Stomach (tissue), 9 donors: ENCODE measurements around the gene EML4. TPM values are rescaled to one million over a fixed set of nuclear protein-coding genes. Genes with fewer than 3 reads are reported as not detected.

Experiments used
- DNase-seq, 2 donors: peaks; one replicate each; pipeline versions ENCODE4 v3.0.0 to v3.0.0-alpha.2; 2013 to 2019
- H3K27ac ChIP-seq, 5 donors: fragments of 200-600 bp in 4 of 5; sonication (generic) in 4 of 5; one replicate each; pipeline ENCODE4 v1.5.1; 2013 to 2019; ENCODE audit warnings: mild to moderate bottlenecking in 1 of 5, moderate library complexity in 1 of 5
- H3K27me3 ChIP-seq, 3 donors: fragments of 200-600 bp; sonication (generic); one replicate each; pipeline ENCODE4 v1.5.1; 2017 to 2019; ENCODE audit warnings: mixed run types in 1 of 3
- H3K36me3 ChIP-seq, 4 donors: fragments of 200-600 bp; sonication (generic); 1 replicate in 3 of 4; 2 replicates in 1 of 4; pipeline ENCODE4 v1.5.1; 2016 to 2019
- H3K4me1 ChIP-seq, 4 donors: fragments of 200-600 bp; sonication (generic); one replicate each; pipeline ENCODE4 v1.5.1; 2016 to 2019
- H3K4me3 ChIP-seq, 4 donors: fragments of 200-600 bp; sonication (generic) in 3 of 4; one replicate each; pipeline ENCODE4 v1.5.1; 2016 to 2019; ENCODE audit warnings: mild to moderate bottlenecking in 1 of 4
- H3K9me3 ChIP-seq, 4 donors: fragments of 200-600 bp; sonication (generic); one replicate each; pipeline ENCODE4 v1.5.1; 2016 to 2019
- CTCF ChIP-seq, 7 experiments: fragments of 450-650 bp in 4 of 7; fragments of 200-600 bp in 3 of 7; sonication (generic) in 3 of 7; IDR thresholded peaks; one replicate each; pipeline ENCODE4 v1.5.1; 2016 to 2019; ENCODE audit warnings: antibody characterized with exemption in 7 of 7, control low read depth in 2 of 7, mild to moderate bottlenecking in 1 of 7
- EP300 ChIP-seq: sonication (generic); formaldehyde crosslinking; IDR thresholded peaks from one replicate; pipeline ENCODE4 v1.6.1; 2017; ENCODE audit warnings: antibody characterized with exemption
- POLR2A ChIP-seq, 4 donors: fragments of 450-650 bp; IDR thresholded peaks; one replicate each; pipeline ENCODE4 v1.6.1; 2016; ENCODE audit warnings: antibody characterized with exemption in 4 of 4, control low read depth in 2 of 4, mild to moderate bottlenecking in 1 of 4, moderate library complexity in 1 of 4
- POLR2AphosphoS5 ChIP-seq, 3 donors: sonication (generic); formaldehyde crosslinking; IDR thresholded peaks; one replicate each; pipeline ENCODE4 v1.6.1; 2016; ENCODE audit warnings: antibody characterized with exemption in 3 of 3
- WGBS, 5 donors: extraction: QIAGEN DNeasy Blood & Tissue Kit in 3 of 5; methylation state at CpG; one replicate each; pipeline versions ENCODE4 v1.1.5 to v1.1.7; 2013 to 2018; 5-methylcytosine and 5-hydroxymethylcytosine counted together
- intact Hi-C: fragments of 100-400 bp; cut with DNase I; formaldehyde crosslinking; loops from one replicate; pipeline ENCODE4 v1.15.1; 2023; ENCODE audit warnings: low total_unique reads
- polyA plus RNA-seq, 3 donors: library from polyadenylated mRNA; stranded (reverse); fragments of 200-250 nt; gene quantifications; one replicate each; pipeline ENCODE4 v1.2.3, GENCODE V29; 2013
- total RNA-seq, 5 donors: library from RNA; depleted of rRNA; stranded (reverse); fragments of >200 nt; gene quantifications; one replicate each; pipeline versions ENCODE4 v1.1.0 to v1.2.3, GENCODE V29; 2014 to 2016
- donor health status: healthy with polysubstance abuse.
- donor health status: Bipolar disorder and iron deficiency.
- donor health status: healthy.

The EML4 gene
- total and polyA plus RNA-seq, 8 donors, result 10.2 to 292 (median 28.6) TPM

- Histone ChIP-seq H3K27ac (no peak overlapping the region), H3K27me3 (no peaks in the 10 kb centered on the region), H3K4me1 (peaks cover 0 to 6% (median 2%) of the 10 kb centered on the region in 4 donors), H3K4me3 (no peak overlapping the region), H3K9me3 (no peaks in the 10 kb centered on the region), H3K36me3 (peaks cover 18 to 74% (median 54%) of the 10 kb centered on the region in 4 donors)
- 93 to 97% (median 95%) methylated on average over 3 of the region's 3 CpGs for WGBS, 5 donors
- no peak for TF ChIP-seq POLR2A (IDR thresholded peaks at IDR 0.05)
- no peak for TF ChIP-seq CTCF (IDR thresholded peaks at IDR 0.05)
- no peak for TF ChIP-seq POLR2AphosphoS5 (IDR thresholded peaks at IDR 0.05)
- no peak for TF ChIP-seq EP300
- intact Hi-C loops, result no loop called here
- DNase-seq, result no peak
These were observed 130.0 kb downstream of the EML4 start for GRCh38 chr2:42298996-42299754.

GRCh38 chr2:42300527-42300926, 131.4 kb downstream of the EML4 start:
- Histone ChIP-seq H3K27me3 (no peaks in the 10 kb centered on the region), H3K36me3 (peaks cover 26 to 75% (median 55%) of the 10 kb centered on the region in 4 donors), H3K4me3 (no peak overlapping the region), H3K4me1 (peaks cover 0 to 6% (median 2%) of the 10 kb centered on the region in 4 donors), H3K9me3 (no peaks in the 10 kb centered on the region), H3K27ac (no peak overlapping the region)
- TF ChIP-seq CTCF (IDR thresholded peaks at IDR 0.05) (no peak), EP300 (no peak), POLR2AphosphoS5 (IDR thresholded peaks at IDR 0.05) (no peak), POLR2A (IDR thresholded peaks at IDR 0.05) (no peak)
- 38 to 55% (median 38%) methylated on average over 2 of the region's 2 CpGs for WGBS, 5 donors
- intact Hi-C loops, result no loop called here
- DNase-seq, result no peak

GRCh38 chr2:42303252-42303651, 134.1 kb downstream of the EML4 start:
- 29 to 50% (median 39%) methylated on average over 3 of the region's 3 CpGs for WGBS, 5 donors
- H3K36me3 ChIP-seq, result peaks cover 16 to 79% (median 61%) of the 10 kb centered on the region in 4 donors

More at GRCh38 chr2:42303252-42303651, 134.1 kb downstream of the EML4 start:
- TF ChIP-seq POLR2AphosphoS5 (IDR thresholded peaks at IDR 0.05), result peak in 2 of 3 donors; percentile 7 to 46
- TF ChIP-seq EP300, result no peak
- TF ChIP-seq POLR2A (IDR thresholded peaks at IDR 0.05), result no peak
- TF ChIP-seq CTCF (IDR thresholded peaks at IDR 0.05), result no peak
- intact Hi-C loops, result no loop called here
- H3K27ac ChIP-seq, result peak overlapping the region in 1 of 5 donors; percentile 26
- peaks cover 0 to 6% (median 2%) of the 10 kb centered on the region in 4 donors for H3K4me1 ChIP-seq
- peak in 1 of 2 donors; percentile 25 for DNase-seq
- H3K9me3 ChIP-seq, result no peaks in the 10 kb centered on the region
- H3K4me3 ChIP-seq, result no peak overlapping the region
- H3K27me3 ChIP-seq, result no peaks in the 10 kb centered on the region
